Naive B cell (primary cell): ENCODE data around the gene ZNF318. TPM values are rescaled to one million over a fixed set of nuclear protein-coding genes. Genes with fewer than 3 reads are reported as not detected.
"Not testable (repeated sequence)": the region's sequence is repeated elsewhere in the genome, so short reads cannot be mapped to it uniquely, and the experiment has no call there.

Experiments used
- ATAC-seq, 2 donors: fragments of 150-1000 bp; cut with Tn5 transposase; 2 replicates each; pipeline ENCODE4 v1.10.0; 2021; ENCODE audit warnings: low read depth in 2 of 2, mild to moderate bottlenecking in 2 of 2, moderate library complexity in 2 of 2
- DNase-seq: peaks from one replicate; pipeline ENCODE4 v3.0.0; 2022
- H3K27ac Mint-ChIP-seq, 6 donors: one replicate each; pipeline ENCODE4 v1.8.0; 2020 to 2022; ENCODE audit warnings: mild to moderate bottlenecking in 6 of 6, mixed read lengths in 6 of 6, moderate library complexity in 5 of 6, inconsistent platforms in 2 of 6
- H3K27me3 Mint-ChIP-seq, 3 donors: one replicate each; pipeline ENCODE4 v1.8.0; 2021 to 2022; ENCODE audit warnings: mixed read lengths in 3 of 3, mild to moderate bottlenecking in 1 of 3
- H3K36me3 Mint-ChIP-seq, 2 donors: one replicate each; pipeline ENCODE4 v1.8.0; 2020 to 2022; ENCODE audit warnings: mixed read lengths in 2 of 2, inconsistent platforms in 1 of 2, mild to moderate bottlenecking in 1 of 2
- H3K4me1 Mint-ChIP-seq, 3 donors: one replicate each; pipeline ENCODE4 v1.8.0; 2020 to 2022; ENCODE audit warnings: mixed read lengths in 3 of 3, inconsistent platforms in 1 of 3, mild to moderate bottlenecking in 1 of 3, moderate library complexity in 1 of 3
- H3K4me3 Mint-ChIP-seq, 8 donors: one replicate each; pipeline ENCODE4 v1.8.0; 2020 to 2022; ENCODE audit warnings: mild to moderate bottlenecking in 8 of 8, mixed read lengths in 8 of 8, moderate library complexity in 8 of 8, inconsistent platforms in 2 of 8
- H3K9me3 Mint-ChIP-seq, 7 donors: one replicate each; pipeline ENCODE4 v1.8.0; 2020 to 2022; ENCODE audit warnings: mixed read lengths in 7 of 7, mild to moderate bottlenecking in 5 of 7, inconsistent platforms in 2 of 7, moderate library complexity in 1 of 7
- polyA plus RNA-seq, 6 donors: library from polyadenylated mRNA; unstranded; fragments of 300-500 nt; fragmentation: Illumina TruSeq; gene quantifications; one replicate each; pipeline ENCODE4 v1.2.3, GENCODE V29; 2021; ENCODE audit warnings: low read depth in 6 of 6

Gene ZNF318
- polyA plus RNA-seq, 6 donors from 2014 or later, result 25.2 to 105 (median 43.4) TPM

DNA sequence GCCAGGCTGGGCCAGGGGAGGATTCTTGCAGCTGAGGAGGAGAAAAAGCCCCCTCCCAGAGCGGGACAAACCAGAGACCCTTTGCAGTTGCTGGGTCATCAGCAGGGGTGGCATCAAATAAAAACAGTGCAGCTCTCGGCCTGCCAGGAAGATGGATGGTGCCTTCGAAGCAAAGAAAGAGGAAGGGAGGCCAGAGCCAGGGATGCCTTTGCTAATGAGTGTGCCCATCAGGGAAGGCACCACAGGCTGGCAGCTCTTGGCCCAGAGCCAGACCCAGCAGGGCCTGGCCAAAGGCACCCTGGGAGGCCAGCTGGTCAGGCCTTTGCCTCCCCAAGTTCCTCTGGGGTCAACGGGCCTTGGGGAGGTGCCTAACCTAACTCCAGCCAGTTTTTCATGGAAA, 26.3 kb upstream of the ZNF318 start:
- DNase-seq (no peak), ATAC-seq (no peak)
- Mint-ChIP-seq H3K4me1 (peaks cover 21 to 47% (median 37%) of the 10 kb centered on the region in 3 donors), H3K27ac (peak overlapping the region in 2 of 6 donors; percentile 39 to 54), H3K27me3 (peaks cover 4 to 30% (median 21%) of the 10 kb centered on the region in 3 donors), H3K4me3 (no peak overlapping the region), H3K9me3 (no peaks in the 10 kb centered on the region), H3K36me3 (no peaks in the 10 kb centered on the region)

DNA sequence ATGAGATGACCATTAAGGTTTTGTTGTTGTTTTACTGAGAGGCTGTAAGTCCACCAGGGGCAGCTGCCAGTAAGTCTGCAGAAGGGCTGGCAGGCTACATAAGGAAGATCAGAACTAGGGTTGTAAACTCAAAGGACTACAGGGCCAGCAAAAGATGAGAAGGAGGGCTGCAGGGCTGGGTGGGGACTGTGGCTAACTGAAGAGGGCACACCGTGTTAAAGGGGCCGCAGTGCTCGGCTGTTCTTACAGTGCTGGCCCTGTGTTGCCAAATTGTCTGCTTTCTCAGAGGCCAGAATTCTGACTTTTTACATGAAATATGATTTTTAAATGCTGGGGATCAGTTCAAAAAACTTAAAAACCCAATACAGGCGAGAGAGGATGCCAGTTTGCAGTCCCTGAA, 25.5 kb upstream of the ZNF318 start:
- Mint-ChIP-seq H3K4me3 (peak overlapping the region in 1 of 8 donors; percentile 3), H3K36me3 (no peaks in the 10 kb centered on the region), H3K9me3 (no peaks in the 10 kb centered on the region), H3K27ac (peak overlapping the region in 2 of 6 donors; percentile 34 to 75), H3K4me1 (peaks cover 25 to 49% (median 44%) of the 10 kb centered on the region in 3 donors), H3K27me3 (peaks cover 4 to 33% (median 20%) of the 10 kb centered on the region in 3 donors)
- ATAC-seq, result no peak
- DNase-seq, result no peak

DNA sequence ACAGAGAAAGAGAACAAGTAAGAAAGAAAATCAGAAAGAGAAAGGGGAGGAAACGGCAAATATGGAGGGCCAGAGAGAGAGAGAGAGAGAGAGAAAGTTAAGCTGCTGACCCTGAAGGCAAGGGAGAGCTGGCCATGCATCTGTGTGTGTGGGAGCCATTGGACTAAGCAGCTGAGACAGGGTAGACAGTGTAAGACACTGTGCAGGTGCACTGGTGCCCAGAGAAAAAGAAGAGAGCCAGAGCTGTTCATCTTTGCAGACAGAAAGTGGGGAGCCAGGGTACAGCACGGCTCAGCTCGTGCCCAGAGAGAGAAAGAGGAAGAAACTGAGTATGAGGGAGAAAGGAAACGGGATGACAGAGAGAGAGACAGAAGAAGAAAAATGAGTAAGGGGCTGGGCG, 24.2 kb upstream of the ZNF318 start:
- peaks cover 4 to 33% (median 20%) of the 10 kb centered on the region in 3 donors for H3K27me3 Mint-ChIP-seq
- peak; percentile 28 for DNase-seq

DNA sequence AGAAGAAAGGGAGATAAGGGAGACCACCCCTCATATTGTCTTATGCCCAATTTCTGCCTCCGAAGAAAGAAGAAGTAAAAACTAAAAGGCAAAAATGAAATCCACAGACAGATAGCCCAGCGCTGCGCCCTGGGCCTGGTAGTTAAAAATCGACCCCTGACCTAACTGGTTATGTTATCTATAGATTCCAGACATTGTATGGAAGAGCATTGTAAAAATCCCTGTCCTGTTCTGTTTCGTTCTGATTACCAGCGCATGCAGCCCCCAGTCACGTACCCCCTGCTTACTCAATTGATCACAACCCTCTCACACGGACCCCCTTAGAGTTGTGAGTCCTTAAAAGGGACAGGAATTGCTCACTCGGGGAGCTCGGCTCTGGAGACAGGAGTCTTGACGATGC, 23.7 kb upstream of the ZNF318 start:
- not testable (repeated sequence) for ATAC-seq, H3K36me3 Mint-ChIP-seq
- peak overlapping the region in 3 of 6 donors; percentile 72 to 86 (median 74) for H3K27ac Mint-ChIP-seq

More for the DNA sequence above, 24.2 kb upstream of the ZNF318 start:
- peaks cover 25 to 54% (median 46%) of the 10 kb centered on the region in 3 donors for H3K4me1 Mint-ChIP-seq
- no peaks in the 10 kb centered on the region for H3K36me3 Mint-ChIP-seq
- peak overlapping the region in 4 of 6 donors; percentile 69 to 86 (median 73) for H3K27ac Mint-ChIP-seq
- peak; percentile 73 to 74 for ATAC-seq
- H3K9me3 Mint-ChIP-seq, result no peaks in the 10 kb centered on the region
- peak overlapping the region; percentile 71 to 92 (median 86) for H3K4me3 Mint-ChIP-seq

DNA sequence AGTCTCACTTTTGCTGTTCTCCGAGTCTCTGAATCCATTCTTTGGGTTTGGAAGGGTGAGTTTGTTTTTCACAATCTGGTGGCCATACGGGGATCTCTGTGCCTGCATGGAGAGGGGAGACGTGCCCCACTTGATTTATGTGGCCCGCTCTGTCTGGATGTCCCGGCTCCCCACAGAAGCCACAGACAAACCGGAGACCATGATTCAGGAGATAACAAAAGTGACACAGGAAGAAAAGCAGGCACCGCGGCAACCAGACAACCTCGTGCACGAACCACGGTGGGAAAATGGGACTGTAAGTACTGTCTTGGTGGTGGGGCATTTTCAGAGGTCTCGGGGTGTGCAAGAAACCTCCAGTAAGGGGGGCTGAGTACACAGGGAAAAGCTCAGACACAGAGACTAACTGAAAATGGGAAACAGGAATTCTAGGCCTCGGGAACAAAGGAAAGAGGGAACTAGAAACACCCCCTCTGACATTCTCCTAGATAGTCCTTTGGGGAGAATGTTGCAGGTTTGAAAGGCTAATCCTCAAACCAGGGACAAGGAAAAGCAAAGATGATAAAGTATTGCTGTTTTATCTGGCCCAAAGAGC, 22.1 kb upstream of the ZNF318 start:
- Mint-ChIP-seq H3K36me3 (no peaks in the 10 kb centered on the region), H3K4me3 (peak overlapping the region in 7 of 8 donors; percentile 44 to 74 (median 60)), H3K9me3 (no peaks in the 10 kb centered on the region), H3K27me3 (peaks cover 4 to 33% (median 20%) of the 10 kb centered on the region in 3 donors), H3K4me1 (peaks cover 25 to 54% (median 49%) of the 10 kb centered on the region in 3 donors), H3K27ac (peak overlapping the region in 3 of 6 donors; percentile 51 to 89 (median 74))
- ATAC-seq, result peak; percentile 8 to 21
- no peak for DNase-seq

More for the DNA sequence above, 23.7 kb upstream of the ZNF318 start:
- H3K27me3 Mint-ChIP-seq, result peaks cover 4 to 33% (median 20%) of the 10 kb centered on the region in 3 donors
- DNase-seq, H3K9me3 Mint-ChIP-seq: not testable (repeated sequence)
- peak overlapping the region; percentile 71 to 92 (median 86) for H3K4me3 Mint-ChIP-seq
- peaks cover 25 to 54% (median 47%) of the 10 kb centered on the region in 3 donors for H3K4me1 Mint-ChIP-seq

DNA sequence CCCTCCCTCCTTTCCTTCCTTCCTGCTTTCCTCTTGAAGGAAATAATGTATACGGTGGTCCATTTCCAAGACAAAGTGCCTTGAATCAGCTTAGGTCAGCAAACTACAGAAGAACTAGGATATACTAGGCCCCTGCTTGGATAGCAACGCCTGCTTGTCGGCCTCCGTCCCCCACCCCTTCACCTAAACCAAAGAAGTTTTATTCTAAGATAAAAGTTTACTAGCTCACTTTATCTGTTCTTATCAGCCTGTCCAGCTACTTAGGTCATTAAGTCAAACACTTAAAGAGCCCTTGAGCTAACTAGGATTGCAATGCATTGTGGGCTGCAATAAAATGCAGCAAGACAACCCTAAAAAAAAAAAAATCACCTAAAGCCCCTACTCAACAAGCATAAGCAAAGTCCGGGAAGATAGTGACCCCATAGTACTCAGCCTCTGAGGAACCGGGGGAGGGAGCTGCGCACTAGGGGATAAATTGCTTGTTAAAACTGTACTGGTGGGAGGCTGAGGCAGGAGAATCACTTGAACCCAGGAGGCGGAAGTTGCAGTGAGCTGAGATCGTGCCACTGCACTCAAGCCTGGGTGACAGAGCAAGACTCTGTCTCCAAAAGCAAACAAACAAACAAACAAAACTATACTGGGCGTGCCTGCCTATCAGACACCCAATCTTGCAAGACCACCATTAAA, 21.4 kb upstream of the ZNF318 start:
- Mint-ChIP-seq H3K27me3 (peaks cover 4 to 33% (median 20%) of the 10 kb centered on the region in 3 donors), H3K4me3 (peak overlapping the region in 5 of 8 donors; percentile 44 to 86 (median 60)), H3K4me1 (peaks cover 32 to 57% (median 55%) of the 10 kb centered on the region in 3 donors), H3K27ac (peak overlapping the region in 1 of 6 donors; percentile 69)
- not testable (repeated sequence) for H3K36me3 Mint-ChIP-seq, H3K9me3 Mint-ChIP-seq, DNase-seq, ATAC-seq

DNA sequence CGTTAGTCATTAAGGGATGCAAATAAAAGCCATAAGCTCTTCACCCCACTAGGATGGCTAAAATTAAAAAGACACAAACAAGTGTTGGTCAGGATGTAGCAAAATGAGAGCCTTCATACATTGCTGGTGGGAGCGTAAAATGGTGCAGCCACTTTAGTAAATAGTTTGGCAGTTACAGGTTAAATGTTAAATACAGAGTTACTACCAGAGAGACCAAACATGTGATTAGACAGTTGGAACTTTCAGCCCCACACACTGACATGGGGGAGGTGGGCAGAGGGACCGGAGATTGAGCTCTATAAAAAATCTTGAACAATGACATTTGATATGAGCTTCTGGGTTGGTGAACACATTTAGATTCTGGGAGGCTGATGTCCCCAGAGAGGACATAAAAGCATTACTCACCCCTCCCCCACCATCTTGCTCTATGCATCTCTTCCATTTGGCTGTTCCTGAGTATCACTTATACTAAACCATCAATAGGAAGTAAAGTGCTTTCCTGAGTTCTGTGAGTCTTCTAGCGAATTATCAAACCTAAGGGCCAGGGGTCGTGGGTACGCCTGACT, 20.4 kb upstream of the ZNF318 start:
- H3K4me3 Mint-ChIP-seq, result no peak overlapping the region
- ATAC-seq, result no peak
- no peaks in the 10 kb centered on the region for H3K36me3 Mint-ChIP-seq

DNA sequence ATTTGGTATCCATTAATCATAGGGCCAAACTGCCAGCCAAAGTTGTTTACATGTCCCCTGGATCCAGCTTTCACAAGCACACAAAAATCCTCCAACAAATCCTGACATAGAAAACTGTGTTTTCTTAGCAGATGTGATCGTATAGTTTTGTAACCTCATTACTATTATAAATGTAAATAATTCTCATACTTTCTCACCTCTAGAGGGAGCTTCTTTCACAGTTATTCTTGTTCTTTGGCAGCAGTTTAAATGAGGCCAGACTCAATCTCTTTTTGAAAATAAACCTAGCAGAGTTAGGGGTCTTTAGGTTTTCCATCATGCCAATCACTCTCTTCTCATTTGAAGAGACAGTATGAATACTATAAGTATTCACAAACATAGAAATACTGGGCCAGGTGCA, 17.0 kb upstream of the ZNF318 start:
- Mint-ChIP-seq H3K9me3 (peaks cover 0 to 7% (median 4%) of the 10 kb centered on the region in 7 donors), H3K4me1 (peaks cover 50 to 72% (median 68%) of the 10 kb centered on the region in 3 donors), H3K4me3 (peak overlapping the region in 3 of 8 donors; percentile 39 to 52 (median 51)), H3K27ac (peak overlapping the region in 4 of 6 donors; percentile 60 to 96 (median 84)), H3K27me3 (peaks cover 0 to 10% (median 9%) of the 10 kb centered on the region in 3 donors), H3K36me3 (no peaks in the 10 kb centered on the region)
- no peak for DNase-seq
- ATAC-seq, result no peak

More for the DNA sequence above, 20.4 kb upstream of the ZNF318 start:
- Mint-ChIP-seq H3K4me1 (peaks cover 43 to 67% (median 62%) of the 10 kb centered on the region in 3 donors), H3K27ac (no peak overlapping the region), H3K27me3 (peaks cover 4 to 33% (median 20%) of the 10 kb centered on the region in 3 donors), H3K9me3 (peaks cover 0 to 6% (median 0%) of the 10 kb centered on the region in 7 donors)
- DNase-seq, result no peak

DNA sequence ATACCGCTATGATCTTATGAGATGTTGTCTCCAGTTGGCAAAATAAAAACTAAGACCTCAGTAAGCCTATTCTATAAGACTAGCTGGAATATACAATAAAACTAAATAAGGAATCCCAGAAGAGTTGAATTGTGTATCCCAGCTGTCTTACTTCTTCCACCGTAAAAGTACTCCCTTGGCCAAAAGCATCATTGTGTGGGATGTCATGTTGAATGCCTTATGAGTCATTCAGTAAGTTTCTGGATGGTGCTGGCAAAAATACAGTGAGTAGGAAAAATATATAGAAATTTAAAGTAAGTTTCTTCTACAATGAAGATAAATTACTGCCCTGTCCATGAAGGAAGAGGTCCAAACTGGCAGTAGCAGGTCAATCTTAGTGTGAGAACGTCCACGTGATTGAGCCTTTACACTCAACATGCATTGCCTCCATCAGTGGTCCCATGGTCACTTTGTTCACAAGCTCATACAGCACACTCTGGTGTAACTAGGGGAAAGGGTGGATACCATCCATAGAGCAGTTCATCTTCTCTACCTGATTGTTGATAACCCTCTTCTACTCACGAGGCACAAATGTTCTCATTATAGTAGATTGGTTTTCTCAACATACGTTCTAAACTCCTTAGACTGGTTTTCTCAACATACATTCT, 13.7 kb upstream of the ZNF318 start:
- Mint-ChIP-seq H3K9me3 (peaks cover 0 to 7% (median 4%) of the 10 kb centered on the region in 7 donors), H3K27me3 (no peaks in the 10 kb centered on the region), H3K27ac (peak overlapping the region; percentile 95 to 100 (median 98)), H3K4me3 (peak overlapping the region; percentile 42 to 87 (median 76)), H3K4me1 (peaks cover 63 to 88% (median 73%) of the 10 kb centered on the region in 3 donors), H3K36me3 (peaks cover 0 to 4% of the 10 kb centered on the region in 2 donors)
- ATAC-seq, result no peak
- no peak for DNase-seq

DNA sequence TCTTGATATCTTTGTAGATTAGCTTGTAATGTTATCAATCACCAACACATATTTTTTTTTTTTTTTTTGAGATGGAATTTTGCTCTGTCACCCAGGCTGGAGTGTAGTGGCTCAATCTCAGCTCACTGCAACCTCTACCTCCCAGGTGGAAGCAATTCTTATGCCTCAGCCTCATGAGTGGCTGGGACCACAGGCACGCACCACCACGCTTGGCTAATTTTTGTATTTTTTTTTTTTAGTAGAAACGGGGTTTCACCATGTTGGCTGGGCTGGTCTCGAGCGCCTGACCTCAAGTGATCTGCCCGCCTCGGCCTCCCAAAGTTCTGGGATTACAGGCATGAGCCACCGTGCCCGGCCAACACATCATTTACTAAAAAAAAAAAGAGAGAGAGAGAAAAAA, 11.4 kb upstream of the ZNF318 start:
- peaks cover 65 to 95% (median 81%) of the 10 kb centered on the region in 3 donors for H3K4me1 Mint-ChIP-seq
- H3K27ac Mint-ChIP-seq, result peak overlapping the region in 2 of 6 donors; percentile 53 to 77

DNA sequence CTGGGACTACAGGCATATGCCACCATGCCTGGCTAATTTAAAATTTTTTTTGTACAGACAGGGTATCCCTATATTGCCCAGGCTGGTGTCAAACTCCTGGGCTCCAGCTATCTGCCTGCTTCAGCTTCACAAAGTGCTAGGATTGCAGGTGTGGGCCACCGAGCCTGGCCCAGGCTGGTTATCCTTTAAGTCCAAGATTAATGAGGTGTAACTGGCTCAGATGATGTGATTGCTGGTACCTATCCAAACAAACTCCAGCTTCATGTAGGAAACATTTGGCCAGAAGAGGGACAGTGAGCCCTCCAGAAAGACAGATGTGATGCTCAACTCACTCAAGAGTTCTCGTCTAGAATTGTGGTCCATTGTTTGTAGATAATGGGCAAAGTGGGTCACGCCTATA, 9.2 kb upstream of the ZNF318 start:
- Mint-ChIP-seq H3K4me1 (peaks cover 46 to 94% (median 67%) of the 10 kb centered on the region in 3 donors), H3K27me3 (no peaks in the 10 kb centered on the region), H3K36me3 (peaks cover 0 to 4% of the 10 kb centered on the region in 2 donors), H3K27ac (peak overlapping the region in 1 of 6 donors; percentile 26), H3K9me3 (peaks cover 0 to 1% (median 0%) of the 10 kb centered on the region in 7 donors), H3K4me3 (peak overlapping the region in 1 of 8 donors; percentile 61)
- no peak for ATAC-seq
- DNase-seq, result no peak

More for the DNA sequence above, 11.4 kb upstream of the ZNF318 start:
- DNase-seq, H3K36me3 Mint-ChIP-seq, H3K27me3 Mint-ChIP-seq, H3K9me3 Mint-ChIP-seq, ATAC-seq: not testable (repeated sequence)
- H3K4me3 Mint-ChIP-seq, result peak overlapping the region in 3 of 8 donors; percentile 22 to 81 (median 25)

DNA sequence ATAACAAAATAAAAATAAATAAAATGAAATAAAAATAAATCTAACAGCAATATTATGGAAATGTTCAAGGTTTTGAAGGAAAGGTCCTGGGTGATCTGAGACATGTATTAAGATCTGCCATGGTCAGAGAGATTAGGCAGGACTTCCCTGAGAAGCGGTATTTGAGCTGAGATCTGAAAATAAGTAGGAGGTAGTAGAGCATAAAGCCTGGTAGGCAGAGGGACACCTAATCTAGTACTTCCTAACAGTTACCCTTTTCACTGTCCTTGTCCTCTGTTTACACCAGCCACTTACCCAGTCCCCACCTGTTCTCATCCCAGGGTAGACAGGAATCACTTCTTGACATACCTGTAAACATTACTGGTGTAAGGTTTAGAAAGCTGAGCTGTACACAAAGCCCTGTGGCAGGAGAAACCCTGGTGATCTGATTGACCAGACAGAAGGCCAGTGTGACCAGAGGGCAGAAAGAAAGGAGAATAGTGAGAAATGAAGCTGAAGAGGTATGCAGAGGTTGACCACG, 8.3 kb upstream of the ZNF318 start:
- Mint-ChIP-seq H3K27ac (peak overlapping the region in 5 of 6 donors; percentile 28 to 79 (median 44)), H3K4me1 (peaks cover 45 to 94% (median 65%) of the 10 kb centered on the region in 3 donors)
- ATAC-seq, result peak; percentile 52 to 56

More for the DNA sequence above, 8.3 kb upstream of the ZNF318 start:
- no peak for DNase-seq
- H3K36me3 Mint-ChIP-seq, result peaks cover 0 to 4% of the 10 kb centered on the region in 2 donors
- H3K9me3 Mint-ChIP-seq, result peaks cover 0 to 1% (median 0%) of the 10 kb centered on the region in 7 donors
- no peaks in the 10 kb centered on the region for H3K27me3 Mint-ChIP-seq
- peak overlapping the region; percentile 5 to 76 (median 52) for H3K4me3 Mint-ChIP-seq
